ENCODE results near the gene CKMT1B.
"Not testable (repeated sequence)": the region's sequence is repeated elsewhere in the genome, so short reads cannot be mapped to it uniquely, and the experiment has no call there.

The CKMT1B gene

GRCh38 chr15:43593328-43594190 is at the start of gene CKMT1B:
TSS of gene CKMT1B (plus strand) at chr15:43594027. CDS start at chr15:43594219, 192 bp downstream.
- DNase-seq (ENCODE audit: extremely low spot score, insufficient read length, low read depth); FAIRE-seq: not testable (repeated sequence)

- FAIRE-seq (no peak), DNase-seq (ENCODE audit: extremely low spot score, insufficient read length, low read depth) (no peak)
Measured at GRCh38 chr15:43544266-43544665, 49.6 kb upstream of the CKMT1B start.

DNA sequence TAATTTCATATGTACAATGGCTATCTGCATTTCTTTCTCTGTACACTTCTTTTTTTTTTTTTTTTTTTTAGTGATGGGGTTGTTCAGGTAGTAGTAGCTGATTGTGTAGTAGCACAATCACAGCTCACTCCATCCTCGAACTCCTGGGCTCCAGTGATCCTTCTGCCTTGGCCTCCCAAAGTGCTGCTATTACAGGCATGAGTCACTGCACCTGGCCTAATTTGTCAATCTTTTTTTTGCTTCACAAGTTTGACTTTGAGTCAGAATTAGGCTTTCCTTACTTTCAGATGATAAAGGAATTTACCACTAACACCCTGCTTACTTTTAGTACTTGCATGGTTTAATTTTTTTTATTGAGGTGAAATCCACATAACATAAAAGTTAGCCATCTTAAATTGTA is 48.4 kb upstream of the CKMT1B start:
- FAIRE-seq (no peak), DNase-seq (ENCODE audit: extremely low spot score, insufficient read length, low read depth) (no peak)

DNA sequence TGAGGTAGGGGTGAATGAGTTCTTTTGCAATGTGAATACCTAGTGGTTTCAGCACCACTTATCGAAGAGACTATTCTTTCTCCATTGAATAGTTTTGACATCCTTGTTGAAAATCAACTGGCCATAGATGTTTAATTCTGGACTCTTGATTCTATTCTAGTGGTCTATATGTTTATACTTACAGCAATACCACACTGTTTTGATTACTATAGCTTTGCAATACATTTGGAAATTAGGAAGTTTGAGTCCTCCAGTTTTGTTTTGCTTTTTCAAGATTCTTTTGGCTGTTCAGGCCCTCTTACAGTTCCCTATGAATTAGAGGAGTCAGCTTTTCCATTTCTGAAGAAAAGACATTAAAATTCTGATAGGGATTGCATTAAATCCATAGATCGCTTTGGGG is 46.3 kb upstream of the CKMT1B start:
- DNase-seq (ENCODE audit: extremely low spot score, insufficient read length, low read depth) (no peak), FAIRE-seq (no peak)

GRCh38 chr15:43550527-43551363 is 43.1 kb upstream of the CKMT1B start:
- FAIRE-seq (no peak), DNase-seq (ENCODE audit: extremely low spot score, insufficient read length, low read depth) (no peak)

DNA sequence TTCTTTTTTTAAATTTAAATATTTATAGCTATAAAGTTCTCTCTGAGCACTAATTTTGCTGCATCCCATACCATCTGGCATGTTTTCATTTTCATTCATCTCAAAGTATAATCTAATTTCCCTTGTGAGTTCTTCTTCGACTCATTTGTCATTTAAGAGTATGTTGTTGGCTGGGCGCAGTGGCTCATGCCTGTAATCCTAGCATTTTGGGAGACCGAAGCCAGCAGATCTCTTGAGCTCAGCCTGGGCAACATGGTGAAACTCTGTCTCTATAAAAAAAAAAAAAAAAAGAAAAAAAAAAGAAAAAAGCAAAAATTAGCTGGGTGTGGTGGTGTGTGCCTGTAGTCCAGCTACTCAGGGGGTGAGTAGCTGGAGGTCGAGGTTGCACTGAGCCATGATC is 41.6 kb upstream of the CKMT1B start:
- FAIRE-seq: no peak
- no peak for DNase-seq (ENCODE audit: extremely low spot score, insufficient read length, low read depth)

DNA sequence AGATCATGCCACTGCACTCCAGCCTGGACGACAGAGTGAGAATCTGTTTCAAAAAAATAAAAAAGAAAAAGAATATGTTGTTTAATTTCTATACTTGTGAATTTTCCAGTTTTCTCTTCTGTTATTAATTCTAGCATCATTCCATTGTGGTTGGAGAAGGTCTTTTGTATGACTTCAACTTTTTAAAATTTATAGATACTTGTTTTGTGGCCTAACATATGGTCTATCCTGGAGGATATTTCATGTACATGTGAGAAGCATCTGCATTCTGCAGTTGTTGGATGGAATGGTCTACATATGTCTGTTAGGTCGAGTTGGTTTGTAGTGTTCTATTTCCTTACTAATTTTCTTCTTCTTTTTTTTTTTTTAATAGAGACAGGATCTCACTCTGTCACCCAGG is 40.8 kb upstream of the CKMT1B start:
- no peak for DNase-seq (ENCODE audit: extremely low spot score, insufficient read length, low read depth)
- no peak for FAIRE-seq

DNA sequence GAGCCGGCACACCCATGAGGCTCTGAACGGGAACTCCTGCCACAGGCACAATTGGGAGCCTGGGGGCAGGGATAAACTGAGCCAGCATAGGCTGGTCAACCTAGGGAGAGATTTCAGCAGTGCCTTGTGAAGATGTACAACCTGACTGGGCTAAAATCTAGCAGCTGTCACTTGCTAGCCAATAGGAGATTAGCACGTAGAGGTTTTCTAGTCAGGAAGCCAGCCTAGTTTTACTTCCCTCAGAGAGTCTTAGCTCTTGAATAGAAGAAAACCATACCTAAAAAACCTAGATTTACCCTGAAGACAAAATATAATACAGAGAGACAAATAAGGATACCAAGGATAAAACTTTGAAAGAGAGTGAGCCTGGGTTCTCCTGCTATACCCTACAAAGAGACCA is 31.1 kb upstream of the CKMT1B start:
- not testable (repeated sequence) for DNase-seq (ENCODE audit: extremely low spot score, insufficient read length, low read depth); FAIRE-seq

DNA sequence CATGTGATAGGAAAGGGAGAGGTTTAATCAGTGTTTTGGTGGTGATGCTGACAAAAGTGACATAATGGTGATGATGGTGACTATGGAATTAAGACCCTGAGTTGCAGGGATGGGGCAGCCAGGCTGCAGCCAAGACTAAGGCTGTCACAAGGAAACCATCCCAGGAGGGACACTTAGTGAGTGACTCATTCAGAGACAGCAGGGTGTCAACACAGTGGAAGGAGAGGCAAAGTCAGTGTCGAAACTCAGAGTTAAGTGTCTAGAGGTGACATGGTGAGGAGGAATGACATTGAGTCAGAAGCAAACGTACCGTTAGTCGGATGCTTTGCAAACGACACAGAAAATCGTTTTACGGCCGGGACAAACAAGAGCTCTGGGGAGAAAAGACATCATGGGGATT is 30.0 kb upstream of the CKMT1B start:
- DNase-seq (ENCODE audit: extremely low spot score, insufficient read length, low read depth); FAIRE-seq: not testable (repeated sequence)

- FAIRE-seq; DNase-seq (ENCODE audit: extremely low spot score, insufficient read length, low read depth): not testable (repeated sequence)
Measured at GRCh38 chr15:43566615-43567014, 27.2 kb upstream of the CKMT1B start.

DNA sequence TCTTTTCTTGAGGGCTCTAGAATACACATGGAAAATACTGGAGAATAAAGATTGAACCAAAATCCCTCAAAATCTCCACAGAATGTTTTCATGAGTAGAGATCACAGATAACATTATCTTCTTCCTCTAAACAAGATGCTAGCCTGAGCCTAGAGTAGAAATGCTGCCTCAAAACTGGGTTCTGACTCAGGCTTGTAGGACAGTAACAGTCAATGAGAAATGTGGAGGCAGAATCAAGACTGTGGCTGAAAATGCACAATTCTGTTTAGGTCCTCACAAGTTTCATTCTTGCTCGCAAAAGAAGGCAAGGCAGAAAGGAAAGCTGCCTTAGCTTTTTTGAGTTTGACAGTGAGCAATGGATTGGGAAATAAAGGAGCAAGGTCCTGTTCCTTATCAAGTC is 19.2 kb upstream of the CKMT1B start:
- FAIRE-seq; DNase-seq (ENCODE audit: extremely low spot score, insufficient read length, low read depth): not testable (repeated sequence)

DNA sequence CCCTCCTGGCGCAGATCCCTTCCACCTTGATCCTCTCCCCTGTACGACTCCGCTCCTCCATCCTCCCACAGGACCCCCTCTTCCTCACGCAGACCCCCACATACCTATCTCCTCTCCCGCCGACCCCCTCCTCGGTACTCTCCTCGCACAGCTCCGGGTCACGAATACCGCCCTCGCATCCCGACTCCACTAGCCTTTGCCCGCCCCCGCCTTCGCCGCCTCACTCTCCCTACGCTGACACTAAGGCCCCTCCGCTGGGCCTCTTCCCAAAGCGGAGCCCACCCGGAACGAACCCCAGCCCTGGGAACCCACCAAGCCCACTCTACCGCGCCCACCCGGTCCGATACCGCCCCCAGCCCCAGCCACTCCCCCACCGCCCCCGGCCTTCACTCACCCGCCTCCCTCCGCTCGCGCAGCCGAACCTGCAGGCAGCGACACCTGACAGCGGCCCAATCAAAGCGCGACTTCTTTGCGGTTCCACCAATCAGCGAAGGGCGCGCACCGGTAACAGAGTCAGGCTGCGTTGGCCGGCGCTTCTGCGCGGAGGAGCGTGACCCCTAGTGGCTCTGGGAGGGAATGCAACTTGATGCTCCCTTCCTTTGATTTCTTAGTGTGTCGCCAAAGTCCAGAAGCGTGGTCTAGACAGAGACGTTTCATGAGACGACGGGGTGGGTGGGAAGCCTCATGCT is 3.9 kb upstream of the CKMT1B start, which contains the start of gene PPIP5K1:
Gene PPIP5K1 (minus strand): TSS at position 431 of the 689 bp plus-strand sequence. CDS start 5,704 bp downstream, outside the sequence.
- peak; percentile 98 for FAIRE-seq

GRCh38 chr15:43592841-43593240 is 986 bp upstream of the CKMT1B start:
- FAIRE-seq; DNase-seq (ENCODE audit: extremely low spot score, insufficient read length, low read depth): not testable (repeated sequence)

More for the DNA sequence above, 3.9 kb upstream of the CKMT1B start, which contains the start of gene PPIP5K1:
- DNase-seq (ENCODE audit: extremely low spot score, insufficient read length, low read depth): not testable (repeated sequence)

DNA sequence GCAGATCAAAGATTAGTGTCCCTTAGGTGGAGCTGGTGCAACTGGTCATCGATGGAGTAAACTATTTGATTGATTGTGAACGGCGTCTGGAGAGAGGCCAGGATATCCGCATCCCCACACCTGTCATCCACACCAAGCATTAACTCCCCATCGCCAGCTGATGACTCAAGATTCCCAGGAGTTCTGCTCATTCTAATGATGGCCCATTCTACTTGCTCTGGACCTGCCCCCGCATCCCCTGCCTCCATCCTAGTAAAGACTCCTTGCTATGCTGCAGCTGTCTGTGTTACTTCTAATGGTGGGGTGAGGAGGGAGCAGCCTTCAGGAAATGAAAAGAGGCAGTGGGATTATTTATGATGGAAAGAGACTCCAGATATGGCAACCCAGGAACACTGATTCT is 5.3 kb downstream of the CKMT1B start:
- not testable (repeated sequence) for FAIRE-seq

GRCh38 chr15:43600200-43600599 is 6.4 kb downstream of the CKMT1B start:
- FAIRE-seq; DNase-seq (ENCODE audit: extremely low spot score, insufficient read length, low read depth): not testable (repeated sequence)

More for the DNA sequence above, 5.3 kb downstream of the CKMT1B start:
- DNase-seq (ENCODE audit: extremely low spot score, insufficient read length, low read depth): not testable (repeated sequence)

DNA sequence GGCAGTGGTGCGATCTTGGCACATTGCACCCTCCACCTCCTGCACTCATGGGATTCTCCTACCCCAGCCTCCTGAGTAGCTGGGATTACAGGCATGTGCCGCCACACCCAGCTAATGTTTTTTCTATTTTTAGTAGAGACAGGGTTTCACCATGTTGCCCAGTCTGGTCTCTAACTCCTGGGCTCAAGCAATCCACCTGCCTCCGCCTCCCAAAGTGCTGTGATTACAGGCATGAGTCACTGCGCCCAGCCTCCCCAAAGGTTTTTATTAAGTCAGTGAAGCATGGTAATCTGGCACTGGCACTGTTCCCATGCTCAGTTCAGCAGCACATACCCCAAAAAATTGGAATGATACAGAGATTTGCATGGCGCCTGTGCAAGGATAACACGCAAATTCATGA is 8.4 kb downstream of the CKMT1B start:
- DNase-seq (ENCODE audit: extremely low spot score, insufficient read length, low read depth); FAIRE-seq: not testable (repeated sequence)

DNA sequence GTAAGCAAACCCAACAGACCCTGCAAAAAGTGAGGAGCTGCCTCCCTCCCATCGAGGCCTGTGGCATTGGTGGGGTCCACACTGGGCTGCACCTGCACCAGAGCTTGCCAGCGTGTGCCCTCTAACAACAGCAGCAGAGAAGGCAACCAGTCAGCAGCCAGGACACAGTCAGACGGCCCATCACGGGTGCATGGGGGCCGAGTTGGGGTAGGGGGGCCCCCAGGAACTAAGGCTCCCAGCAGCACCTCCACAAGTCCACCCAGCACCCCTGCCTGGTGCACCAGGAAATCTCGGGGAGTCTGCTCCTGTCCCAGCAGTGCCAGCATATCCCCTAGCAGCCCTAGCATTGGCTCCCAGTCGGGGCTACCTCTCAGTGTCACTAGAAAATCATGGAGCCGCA is 23.9 kb downstream of the CKMT1B start:
- FAIRE-seq; DNase-seq (ENCODE audit: extremely low spot score, insufficient read length, low read depth): not testable (repeated sequence)

DNA sequence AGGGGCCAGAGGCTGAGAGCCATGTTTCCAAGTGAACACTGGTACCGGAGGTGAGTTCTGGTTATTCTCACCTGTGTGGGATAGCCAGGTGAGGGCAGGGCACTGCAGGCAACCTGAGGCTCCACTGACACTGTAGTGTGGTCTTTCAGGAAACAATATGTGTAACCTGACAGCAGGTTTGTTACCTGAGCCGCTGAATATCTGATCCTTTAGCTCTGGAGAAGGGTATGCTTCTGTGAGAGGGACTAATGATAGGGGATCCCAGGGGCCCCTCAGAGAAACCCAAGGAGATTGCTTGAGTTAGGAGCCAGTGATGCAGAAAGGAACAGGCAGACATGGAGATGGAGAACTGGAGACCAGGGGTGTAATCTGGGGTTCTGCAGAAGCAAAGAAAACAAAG is 24.9 kb downstream of the CKMT1B start, which contains the start of gene STRC:
Gene STRC (minus strand): TSS at position 101 of the 400 bp plus-strand sequence. CDS start 78 bp downstream, at position 23.
- not testable (repeated sequence) for FAIRE-seq; DNase-seq (ENCODE audit: extremely low spot score, insufficient read length, low read depth)

DNA sequence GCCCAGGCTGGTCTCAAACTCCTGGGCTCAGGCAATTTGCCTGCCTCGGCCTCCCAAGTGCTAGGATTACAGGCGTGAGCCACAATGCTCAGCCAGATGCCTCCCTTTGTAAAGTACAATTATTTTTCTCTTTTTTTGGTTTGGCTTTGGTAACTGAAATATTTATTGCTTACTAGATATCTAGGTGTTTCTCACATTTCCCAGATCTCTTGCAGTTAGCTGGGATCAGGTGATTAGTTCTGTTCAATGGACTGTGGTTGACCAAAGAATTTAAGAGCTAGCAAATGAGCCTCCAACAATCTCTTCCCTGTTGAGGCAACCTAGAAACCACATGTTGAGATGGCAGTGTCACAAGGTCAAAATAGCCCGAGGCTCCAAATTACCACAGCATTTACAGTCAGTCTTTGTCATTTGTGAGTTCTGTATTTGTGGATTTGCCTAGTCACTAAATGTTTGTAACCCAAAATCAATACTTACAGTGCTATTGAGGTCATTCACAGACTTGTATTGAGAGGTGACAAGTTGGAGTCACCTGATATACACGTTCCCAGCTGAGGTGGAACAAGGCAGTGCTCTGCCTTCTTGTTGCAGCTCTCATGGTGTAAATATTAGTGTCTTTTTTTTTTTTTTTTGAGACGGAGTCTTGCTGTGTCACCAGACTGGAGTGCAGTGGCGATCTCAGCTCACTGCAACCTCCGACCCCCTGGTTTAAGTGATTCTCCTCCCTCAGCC is 28.4 kb downstream of the CKMT1B start:
- not testable (repeated sequence) for FAIRE-seq; DNase-seq (ENCODE audit: extremely low spot score, insufficient read length, low read depth)

All from GM18507 (cell line).